ENCODE data around the gene AUTS2.

GRCh38 chr7:70371652-70372051 is 773.4 kb downstream of the AUTS2 start:
- TF ChIP-seq CTCF (IDR thresholded peaks at IDR 0.05; ENCODE audit: low read length) = no peak
- no peak for TF ChIP-seq EZH2 (IDR thresholded peaks at IDR 0.05; ENCODE audit: borderline replicate concordance, low read length)

Measured in OCI-LY1 (cell line).